HG03442 (cell line): ENCODE data around the gene GNA14.
"Not testable (repeated sequence)": the region's sequence is repeated elsewhere in the genome, so short reads cannot be mapped to it uniquely, and the experiment has no call there.

Source experiments
- ATAC-seq: cut with Tn5 transposase; IDR thresholded peaks from one replicate; pipeline ENCODE4 v1.9.1; 2021; ENCODE audit warnings: mild to moderate bottlenecking, moderate library complexity; ENCODE audit not compliant: unreplicated experiment

The GNA14 gene

DNA sequence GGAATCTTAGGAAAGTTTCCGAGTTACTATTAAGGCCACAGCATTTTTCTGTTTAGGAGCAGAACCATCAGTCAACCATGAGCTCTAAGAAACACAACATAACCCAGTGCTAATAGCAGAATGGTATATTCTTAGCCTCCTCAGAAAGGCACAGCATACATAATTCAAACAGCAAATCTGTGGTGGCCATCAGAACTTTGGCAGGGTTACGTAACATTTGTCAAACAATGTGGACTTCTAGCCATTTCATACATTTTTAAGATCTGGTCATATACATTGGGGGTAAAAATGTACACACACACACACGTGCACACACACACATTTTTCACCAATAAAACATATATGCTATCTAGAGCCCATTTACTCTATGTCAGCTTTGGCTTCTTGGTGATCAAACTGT lies 225.2 kb downstream of the GNA14 start:
- ATAC-seq: no peak

DNA sequence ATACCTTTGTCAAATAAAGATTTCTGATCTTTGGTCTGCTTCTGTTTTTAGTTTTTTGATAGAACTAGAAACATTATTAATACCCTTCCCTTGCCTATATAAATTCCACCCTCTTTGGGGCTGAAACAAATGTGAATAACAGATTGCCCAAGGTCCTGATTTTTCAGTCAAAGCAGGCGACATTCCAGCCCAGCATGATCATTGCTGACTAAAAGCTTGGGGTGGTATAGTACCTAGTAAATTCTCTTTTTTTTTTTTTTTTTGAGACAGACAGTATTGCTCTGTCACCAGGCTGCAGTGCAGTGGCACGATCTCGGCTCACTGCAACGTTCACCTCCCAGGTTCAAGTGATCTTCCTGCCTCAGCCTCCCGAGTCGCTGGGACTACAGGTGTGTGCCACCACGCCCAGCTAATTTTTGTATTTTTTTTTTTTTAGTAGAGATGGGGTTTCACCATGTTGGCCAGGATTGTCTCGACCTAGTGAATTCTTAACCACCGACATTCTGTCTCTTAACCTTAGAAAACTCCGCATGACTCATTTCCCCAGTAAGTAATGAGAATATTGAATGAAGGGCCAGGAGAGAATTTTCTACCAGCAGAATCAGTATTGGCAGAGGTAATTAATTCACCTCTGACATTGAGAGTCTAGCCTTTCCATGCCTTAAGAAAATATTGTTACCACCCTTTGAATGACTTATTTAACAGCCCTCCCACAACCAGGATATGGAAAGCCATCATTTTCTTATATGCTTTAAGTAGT lies 226.4 kb downstream of the GNA14 start:
- no peak for ATAC-seq

DNA sequence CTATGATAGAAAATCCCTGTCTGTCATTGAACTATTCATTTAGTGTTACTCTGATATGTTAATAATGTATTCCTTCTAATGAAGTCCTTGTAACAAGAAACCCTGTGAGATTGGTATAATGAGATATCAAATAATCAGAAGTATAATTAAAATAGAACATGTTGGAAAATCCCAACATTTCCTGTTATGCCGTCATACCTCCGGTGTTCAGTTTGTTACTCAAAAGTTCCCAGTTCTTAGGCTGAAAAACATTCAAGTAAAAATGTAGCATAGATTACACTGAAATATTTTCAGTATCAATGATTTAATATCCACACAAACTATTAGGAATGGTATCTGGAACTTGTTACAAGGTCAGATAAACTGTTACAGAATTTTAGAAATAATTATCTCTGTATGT lies 227.5 kb downstream of the GNA14 start:
- no peak for ATAC-seq

DNA sequence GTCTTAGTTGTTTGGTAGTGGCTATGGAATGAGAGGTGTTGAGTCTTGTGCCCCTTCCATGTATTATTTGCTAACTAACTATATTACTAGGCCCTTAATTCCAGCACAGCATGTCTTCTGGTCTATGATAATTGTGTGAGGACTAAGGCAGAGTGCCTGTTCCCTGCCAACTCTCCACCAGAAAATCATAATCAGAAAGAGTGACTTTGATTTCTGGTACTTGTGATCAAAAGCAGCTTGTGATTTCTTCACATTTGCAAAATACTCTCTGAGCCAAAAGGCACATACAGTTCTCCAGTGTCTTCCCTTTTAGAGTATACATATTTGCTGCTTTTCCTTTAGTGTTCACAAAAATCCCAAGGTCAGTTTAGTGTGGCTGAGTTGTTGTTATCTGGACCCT lies 229.9 kb downstream of the GNA14 start:
- ATAC-seq: no peak

DNA sequence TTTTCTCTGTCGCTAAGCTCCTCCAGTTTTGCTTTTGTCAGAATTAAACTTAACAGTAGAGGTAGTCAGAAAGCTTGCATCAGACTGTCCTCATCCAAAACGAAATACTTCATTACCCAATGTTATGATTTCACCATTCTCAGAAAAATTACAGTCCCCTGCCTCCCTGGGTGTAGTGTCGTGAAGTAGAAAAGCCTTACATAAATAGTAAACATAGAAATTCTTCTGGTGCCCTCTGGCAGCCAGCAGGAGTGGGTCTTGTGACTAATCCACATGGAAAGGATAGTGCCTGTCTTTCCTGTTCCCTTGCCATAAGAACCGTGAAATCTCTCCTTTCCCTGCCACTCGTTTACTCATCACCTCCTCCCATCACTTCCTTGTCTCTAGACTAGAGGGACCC lies 230.6 kb downstream of the GNA14 start:
- no peak for ATAC-seq

DNA sequence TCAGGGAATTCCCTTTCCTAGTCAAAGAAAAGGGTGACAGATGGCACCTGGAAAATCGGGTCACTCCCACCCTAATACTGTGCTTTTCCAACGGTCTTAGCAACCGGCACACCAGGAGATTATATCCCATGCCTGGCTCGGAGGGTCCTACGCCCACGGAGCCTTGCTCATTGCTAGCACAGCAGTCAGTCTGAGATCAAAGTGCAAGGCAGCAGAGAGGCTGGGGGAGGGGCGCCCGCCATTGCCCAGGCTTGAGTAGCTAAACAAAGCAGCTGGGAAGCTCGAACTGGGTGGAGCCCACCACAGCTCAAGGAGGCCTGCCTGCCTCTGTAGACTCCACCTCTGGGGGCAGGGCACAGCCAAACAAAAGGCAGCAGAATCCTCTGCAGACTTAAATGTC lies 239.6 kb downstream of the GNA14 start:
- ATAC-seq: not testable (repeated sequence)

DNA sequence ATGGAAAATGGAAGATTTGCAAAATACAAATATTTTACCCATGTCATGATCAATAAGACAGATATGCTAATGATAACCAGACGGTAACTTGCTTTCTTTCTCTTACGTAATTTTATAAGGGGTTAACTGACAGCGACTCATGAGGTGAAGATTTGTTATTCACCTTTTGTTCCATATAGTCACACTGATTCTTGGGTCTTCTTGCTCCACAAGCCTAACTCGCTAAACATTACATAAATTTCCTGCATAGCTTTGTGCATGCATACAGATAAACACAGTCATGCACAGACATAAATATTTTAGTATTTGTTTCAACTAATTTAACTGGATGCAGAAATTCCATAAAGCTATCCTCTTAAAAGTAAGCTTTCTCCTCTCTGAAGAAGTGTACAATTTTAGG lies 244.9 kb downstream of the GNA14 start:
- no peak for ATAC-seq

DNA sequence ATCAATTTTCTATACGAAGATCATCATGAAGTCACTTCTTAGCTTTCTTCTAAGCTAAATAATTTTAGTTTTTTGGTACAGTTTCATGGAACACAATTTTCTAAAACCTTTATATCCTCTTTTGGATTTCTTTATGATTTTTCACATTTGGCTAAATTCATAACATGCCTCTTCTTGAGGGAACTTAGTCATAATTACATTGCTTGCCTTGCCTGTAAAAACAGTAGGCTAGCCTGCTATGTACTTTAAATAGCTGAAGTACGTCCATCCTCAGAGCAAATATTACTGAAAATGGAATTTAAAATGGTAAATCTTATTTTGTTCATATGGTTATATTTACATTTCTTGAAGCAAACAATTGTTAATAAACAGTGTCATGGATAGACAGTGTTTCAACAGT lies 245.8 kb downstream of the GNA14 start:
- ATAC-seq: no peak

DNA sequence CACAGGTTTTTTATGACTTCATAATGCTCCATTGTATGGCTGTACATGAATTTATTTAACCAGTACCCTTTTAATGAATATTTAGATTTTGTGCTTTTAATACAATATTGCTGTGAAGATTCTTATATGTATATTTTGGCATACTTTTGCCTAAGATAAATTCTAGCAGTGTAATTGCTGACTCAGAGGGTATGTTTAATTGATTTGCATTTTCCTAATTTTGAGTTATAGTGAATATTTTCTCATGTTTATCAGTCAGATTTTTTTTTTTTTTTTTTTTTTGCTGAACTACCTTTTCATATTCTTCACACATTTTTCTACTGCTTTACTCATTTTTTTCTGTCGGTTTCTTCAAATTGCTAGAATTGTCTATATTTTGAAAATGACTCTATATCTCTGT lies 248.2 kb downstream of the GNA14 start:
- ATAC-seq: no peak

DNA sequence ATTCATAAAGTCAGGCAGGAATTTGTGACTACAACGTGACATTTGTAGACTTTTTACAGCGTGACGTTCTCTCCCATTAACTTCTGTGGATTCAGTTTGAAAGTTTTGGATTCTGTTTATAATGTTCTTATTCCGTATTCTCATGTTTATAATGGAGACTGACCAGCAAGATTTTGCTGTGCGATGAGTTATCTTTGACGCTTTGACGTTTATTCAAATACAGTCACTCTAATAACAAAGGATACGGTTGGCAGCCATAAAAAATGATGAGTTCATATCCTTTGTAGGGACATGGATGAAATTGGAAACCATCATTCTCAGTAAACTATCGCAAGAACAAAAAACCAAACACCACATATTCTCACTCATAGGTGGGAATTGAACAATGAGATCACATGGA lies 249.5 kb downstream of the GNA14 start:
- ATAC-seq: not testable (repeated sequence)

DNA sequence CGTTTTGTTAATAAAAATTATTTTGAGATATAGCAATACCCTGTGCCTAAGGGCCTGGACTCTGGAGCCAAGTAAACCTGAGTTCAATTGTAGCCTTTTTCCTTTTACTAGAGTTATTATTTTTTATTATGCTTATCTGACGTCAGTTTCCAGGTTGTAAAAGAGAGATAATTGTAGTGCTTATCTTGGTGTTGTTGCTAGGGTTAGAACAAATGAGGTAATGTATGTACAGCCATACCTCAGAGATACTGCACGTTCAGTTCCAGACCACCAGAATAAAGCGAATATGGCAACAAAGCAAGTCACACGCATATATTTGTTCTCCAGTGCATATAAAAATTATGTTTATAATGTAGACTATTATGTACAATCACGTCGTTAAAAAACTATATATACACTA lies 255.8 kb downstream of the GNA14 start:
- no peak for ATAC-seq

DNA sequence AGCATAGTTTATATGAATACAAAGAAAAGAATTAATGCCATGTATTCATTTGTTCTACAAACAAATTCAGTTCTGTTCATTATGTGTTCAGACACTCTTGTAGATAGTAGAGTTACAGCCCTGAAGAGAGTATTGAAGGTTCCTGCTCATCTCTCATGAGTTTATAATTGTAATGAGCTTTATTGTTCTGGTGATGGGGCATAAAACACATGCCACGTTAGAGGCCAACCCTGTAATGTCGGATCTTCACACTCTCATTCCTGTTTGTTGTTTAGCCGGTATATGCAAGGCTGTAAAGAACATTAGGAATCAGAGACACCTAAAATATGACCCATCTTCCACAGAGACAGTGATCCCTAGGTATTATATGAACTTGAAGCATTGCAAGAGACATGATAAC lies 256.3 kb downstream of the GNA14 start:
- ATAC-seq: no peak

DNA sequence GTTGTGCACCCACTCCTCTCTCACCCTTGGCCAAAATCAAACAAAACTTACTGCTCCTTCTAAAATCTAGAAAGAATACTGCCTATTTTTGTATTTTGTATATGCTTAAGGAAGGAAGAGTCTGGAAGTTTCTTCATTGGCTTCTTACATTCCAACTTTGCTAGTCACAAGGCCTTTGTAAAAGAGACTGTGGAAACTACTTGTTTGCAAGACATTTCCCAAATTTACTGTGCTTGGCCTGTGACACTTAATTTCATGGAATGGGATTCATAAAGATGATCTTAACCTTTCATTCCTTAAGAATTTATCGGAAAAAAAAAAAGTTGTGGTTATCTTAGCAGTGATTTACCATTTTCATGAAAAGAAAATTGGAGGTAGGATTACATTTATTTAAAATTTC lies 261.9 kb downstream of the GNA14 start:
- no peak for ATAC-seq

DNA sequence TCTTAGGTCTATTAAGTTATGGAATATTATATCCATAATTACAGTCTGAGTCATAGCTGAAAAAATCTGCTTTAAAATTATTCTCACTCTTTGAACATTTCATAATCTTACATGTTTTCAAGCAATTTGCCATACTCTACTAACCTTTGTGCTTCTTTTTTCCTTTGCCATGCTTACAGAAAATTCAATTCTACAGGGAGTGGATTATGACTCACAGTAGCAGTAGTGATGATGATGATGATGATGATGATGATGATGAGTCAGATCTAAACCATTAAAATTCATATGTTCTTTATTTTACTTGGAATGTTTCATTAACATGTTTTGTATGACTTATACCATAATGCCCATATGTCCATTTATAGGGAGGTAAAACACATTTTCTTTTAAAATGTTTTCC lies 263.7 kb downstream of the GNA14 start:
- no peak for ATAC-seq

DNA sequence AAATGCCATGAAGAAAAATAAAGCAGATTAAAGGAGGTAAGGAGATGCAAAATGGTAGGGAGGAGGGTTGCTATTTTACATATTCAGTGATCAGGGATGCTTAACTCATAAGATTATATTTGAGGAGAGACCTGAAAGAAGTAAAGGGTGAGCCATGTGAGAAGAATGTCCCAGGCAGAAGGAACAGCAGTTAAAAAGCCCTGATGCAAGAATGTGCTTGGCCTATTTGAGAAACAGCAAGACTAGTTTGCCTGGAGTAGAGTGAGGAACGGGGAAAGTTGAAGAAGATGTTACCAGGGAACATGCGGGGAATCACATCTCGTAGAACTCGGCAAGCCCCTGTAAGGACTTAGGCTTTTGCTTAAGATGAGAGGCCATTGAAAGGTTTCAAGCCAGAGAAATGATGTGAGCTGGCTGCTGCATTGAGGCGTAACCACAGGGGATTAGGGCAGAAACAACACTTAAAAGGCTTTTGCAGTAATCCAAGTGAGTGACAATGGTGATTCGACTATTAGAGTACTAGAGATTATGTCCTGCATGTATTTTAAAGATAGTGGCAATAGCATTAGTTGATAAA lies 272.1 kb downstream of the GNA14 start:
- no peak for ATAC-seq

DNA sequence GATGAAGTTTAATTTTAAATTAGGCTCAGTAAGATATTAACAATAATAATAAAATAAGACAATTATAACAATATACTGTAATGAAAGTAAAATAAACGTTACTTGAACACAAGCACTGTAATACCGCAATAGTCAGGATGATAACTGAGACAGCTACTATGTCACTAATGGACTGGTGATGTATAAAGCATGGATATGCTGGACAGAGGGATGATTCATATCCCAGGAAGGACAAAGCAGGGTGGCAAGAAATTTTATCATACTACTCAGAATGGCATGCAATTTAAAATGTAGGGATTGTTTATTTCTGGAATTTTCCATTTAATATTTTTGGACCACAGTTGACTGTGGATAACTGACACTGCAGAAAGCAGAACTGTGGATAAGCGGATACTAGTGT lies 273.9 kb downstream of the GNA14 start:
- no peak for ATAC-seq
